Measurements from ENCODE around the gene GTPBP3. TPM values are rescaled to one million over a fixed set of nuclear protein-coding genes. Genes with fewer than 3 reads are reported as not detected.

GTPBP3 gene
- total and polyA plus RNA-seq, 2 experiments from 2014 or later, result 25.4 to 67.8 TPM

DNA sequence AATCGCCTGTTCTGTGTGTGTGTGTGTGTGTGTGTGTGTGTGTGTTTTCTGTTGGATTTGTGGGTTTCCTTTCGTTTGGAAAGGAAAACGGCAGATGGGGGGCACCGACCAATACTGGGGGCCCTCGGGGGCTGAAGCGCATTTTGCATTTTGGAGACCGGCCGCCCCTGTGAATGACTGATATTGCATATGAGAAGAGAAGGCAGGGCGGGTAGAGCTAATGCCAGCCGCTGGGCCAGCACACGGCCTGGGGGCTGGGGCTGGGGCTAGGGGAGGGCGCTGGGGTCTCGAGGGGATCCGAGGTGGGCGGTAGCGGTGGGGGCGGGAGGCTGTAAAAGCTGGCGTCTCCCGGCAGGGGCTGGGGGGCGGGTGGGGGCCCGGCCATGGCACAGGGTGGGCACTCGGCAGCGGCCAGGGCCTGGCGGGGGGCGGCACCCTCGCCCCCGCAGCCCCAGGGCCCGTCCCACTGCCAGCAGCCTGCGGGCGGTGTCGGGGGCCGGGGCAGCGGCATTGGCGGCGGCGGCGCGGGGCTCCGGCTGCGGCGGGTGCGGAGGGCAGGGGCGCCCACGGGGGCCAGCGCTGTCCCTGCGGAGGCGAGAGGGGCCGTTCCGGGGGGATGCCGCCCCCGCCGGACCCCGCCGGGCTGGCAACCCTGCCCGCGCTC, 13.9 kb upstream of the GTPBP3 start:
- Mint-ChIP-seq H3K4me1 (peaks cover 20% of the 10 kb centered on the region), H3K4me3 (no peak overlapping the region; the same call in 2 of the 3 replicates), H3K9me3 (no peaks in the 10 kb centered on the region; the same call in 2 of the 3 replicates), H3K27ac (no peak overlapping the region), H3K36me3 (ENCODE audit: low read depth) (peaks cover 32% of the 10 kb centered on the region), H3K27me3 (ENCODE audit: insufficient read depth, low read depth, poor library complexity) (peaks cover 22% of the 10 kb centered on the region)
- DNase-seq (ENCODE audit: low spot score), result no peak
- no peaks in the 10 kb centered on the region for H3K27me3 ChIP-seq (ENCODE audit: insufficient read depth)
- H3K4me2 ChIP-seq, result peak overlapping the region; percentile 51
- H3K4me1 ChIP-seq (ENCODE audit: insufficient read depth), result peaks cover 25% of the 10 kb centered on the region
- H4K20me1 ChIP-seq (replicated peaks; ENCODE audit: insufficient read depth), result no peaks in the 10 kb centered on the region; the same call in 1 of the 2 replicates
- H2AFZ ChIP-seq, result no peak overlapping the region
- no peaks in the 10 kb centered on the region for H3K9me2 ChIP-seq (ENCODE audit: insufficient read depth)
- peaks cover 5% of the 10 kb centered on the region; the same call in 1 of the 2 replicates for H3K36me3 ChIP-seq (ENCODE audit: insufficient read depth)
- peaks cover 33% of the 10 kb centered on the region for H3F3A ChIP-seq (replicated peaks; ENCODE audit: low read depth)
- 0 out of 2 replicates have a peak overlapping the region, but pooled peaks have one; percentile 88 for H3K27ac ChIP-seq (ENCODE audit: low read depth)
- no peak for ATAC-seq
- TF ChIP-seq CTCF (conservative IDR thresholded peaks at IDR 0.05; ENCODE audit: low read depth in 2 of 2) (no peak), JUNB (IDR thresholded peaks at IDR 0.05; ENCODE audit: unreplicated experiment) (no peak), CREB1 (CRISPR knock-in tag; IDR thresholded peaks at IDR 0.05; ENCODE audit: low read depth) (no peak), ZNF331 (CRISPR knock-in tag; IDR thresholded peaks at IDR 0.05; ENCODE audit: low read depth) (no peak), POLR2AphosphoS5 (IDR thresholded peaks at IDR 0.05; ENCODE audit: low read depth) (no peak)
- TF ChIP-seq, protein P1, sequence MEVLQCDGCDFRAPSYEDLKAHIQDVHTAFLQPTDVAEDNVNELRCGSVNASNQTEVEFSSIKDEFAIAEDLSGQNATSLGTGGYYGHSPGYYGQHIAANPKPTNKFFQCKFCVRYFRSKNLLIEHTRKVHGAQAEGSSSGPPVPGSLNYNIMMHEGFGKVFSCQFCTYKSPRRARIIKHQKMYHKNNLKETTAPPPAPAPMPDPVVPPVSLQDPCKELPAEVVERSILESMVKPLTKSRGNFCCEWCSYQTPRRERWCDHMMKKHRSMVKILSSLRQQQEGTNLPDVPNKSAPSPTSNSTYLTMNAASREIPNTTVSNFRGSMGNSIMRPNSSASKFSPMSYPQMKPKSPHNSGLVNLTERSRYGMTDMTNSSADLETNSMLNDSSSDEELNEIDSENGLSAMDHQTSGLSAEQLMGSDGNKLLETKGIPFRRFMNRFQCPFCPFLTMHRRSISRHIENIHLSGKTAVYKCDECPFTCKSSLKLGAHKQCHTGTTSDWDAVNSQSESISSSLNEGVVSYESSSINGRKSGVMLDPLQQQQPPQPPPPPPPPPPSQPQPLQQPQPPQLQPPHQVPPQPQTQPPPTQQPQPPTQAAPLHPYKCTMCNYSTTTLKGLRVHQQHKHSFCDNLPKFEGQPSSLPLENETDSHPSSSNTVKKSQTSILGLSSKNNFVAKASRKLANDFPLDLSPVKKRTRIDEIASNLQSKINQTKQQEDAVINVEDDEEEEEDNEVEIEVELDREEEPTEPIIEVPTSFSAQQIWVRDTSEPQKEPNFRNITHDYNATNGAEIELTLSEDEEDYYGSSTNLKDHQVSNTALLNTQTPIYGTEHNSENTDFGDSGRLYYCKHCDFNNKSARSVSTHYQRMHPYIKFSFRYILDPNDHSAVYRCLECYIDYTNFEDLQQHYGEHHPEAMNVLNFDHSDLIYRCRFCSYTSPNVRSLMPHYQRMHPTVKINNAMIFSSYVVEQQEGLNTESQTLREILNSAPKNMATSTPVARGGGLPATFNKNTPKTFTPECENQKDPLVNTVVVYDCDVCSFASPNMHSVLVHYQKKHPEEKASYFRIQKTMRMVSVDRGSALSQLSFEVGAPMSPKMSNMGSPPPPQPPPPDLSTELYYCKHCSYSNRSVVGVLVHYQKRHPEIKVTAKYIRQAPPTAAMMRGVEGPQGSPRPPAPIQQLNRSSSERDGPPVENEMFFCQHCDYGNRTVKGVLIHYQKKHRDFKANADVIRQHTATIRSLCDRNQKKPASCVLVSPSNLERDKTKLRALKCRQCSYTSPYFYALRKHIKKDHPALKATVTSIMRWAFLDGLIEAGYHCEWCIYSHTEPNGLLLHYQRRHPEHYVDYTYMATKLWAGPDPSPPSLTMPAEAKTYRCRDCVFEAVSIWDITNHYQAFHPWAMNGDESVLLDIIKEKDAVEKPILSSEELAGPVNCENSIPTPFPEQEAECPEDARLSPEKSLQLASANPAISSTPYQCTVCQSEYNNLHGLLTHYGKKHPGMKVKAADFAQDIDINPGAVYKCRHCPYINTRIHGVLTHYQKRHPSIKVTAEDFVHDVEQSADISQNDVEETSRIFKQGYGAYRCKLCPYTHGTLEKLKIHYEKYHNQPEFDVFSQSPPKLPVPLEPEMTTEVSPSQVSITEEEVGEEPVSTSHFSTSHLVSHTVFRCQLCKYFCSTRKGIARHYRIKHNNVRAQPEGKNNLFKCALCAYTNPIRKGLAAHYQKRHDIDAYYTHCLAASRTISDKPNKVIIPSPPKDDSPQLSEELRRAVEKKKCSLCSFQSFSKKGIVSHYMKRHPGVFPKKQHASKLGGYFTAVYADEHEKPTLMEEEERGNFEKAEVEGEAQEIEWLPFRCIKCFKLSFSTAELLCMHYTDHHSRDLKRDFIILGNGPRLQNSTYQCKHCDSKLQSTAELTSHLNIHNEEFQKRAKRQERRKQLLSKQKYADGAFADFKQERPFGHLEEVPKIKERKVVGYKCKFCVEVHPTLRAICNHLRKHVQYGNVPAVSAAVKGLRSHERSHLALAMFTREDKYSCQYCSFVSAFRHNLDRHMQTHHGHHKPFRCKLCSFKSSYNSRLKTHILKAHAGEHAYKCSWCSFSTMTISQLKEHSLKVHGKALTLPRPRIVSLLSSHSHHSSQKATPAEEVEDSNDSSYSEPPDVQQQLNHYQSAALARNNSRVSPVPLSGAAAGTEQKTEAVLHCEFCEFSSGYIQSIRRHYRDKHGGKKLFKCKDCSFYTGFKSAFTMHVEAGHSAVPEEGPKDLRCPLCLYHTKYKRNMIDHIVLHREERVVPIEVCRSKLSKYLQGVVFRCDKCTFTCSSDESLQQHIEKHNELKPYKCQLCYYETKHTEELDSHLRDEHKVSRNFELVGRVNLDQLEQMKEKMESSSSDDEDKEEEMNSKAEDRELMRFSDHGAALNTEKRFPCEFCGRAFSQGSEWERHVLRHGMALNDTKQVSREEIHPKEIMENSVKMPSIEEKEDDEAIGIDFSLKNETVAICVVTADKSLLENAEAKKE (CRISPR knock-in tag; IDR thresholded peaks at IDR 0.05), result no peak
- TF ChIP-seq, protein P2, sequence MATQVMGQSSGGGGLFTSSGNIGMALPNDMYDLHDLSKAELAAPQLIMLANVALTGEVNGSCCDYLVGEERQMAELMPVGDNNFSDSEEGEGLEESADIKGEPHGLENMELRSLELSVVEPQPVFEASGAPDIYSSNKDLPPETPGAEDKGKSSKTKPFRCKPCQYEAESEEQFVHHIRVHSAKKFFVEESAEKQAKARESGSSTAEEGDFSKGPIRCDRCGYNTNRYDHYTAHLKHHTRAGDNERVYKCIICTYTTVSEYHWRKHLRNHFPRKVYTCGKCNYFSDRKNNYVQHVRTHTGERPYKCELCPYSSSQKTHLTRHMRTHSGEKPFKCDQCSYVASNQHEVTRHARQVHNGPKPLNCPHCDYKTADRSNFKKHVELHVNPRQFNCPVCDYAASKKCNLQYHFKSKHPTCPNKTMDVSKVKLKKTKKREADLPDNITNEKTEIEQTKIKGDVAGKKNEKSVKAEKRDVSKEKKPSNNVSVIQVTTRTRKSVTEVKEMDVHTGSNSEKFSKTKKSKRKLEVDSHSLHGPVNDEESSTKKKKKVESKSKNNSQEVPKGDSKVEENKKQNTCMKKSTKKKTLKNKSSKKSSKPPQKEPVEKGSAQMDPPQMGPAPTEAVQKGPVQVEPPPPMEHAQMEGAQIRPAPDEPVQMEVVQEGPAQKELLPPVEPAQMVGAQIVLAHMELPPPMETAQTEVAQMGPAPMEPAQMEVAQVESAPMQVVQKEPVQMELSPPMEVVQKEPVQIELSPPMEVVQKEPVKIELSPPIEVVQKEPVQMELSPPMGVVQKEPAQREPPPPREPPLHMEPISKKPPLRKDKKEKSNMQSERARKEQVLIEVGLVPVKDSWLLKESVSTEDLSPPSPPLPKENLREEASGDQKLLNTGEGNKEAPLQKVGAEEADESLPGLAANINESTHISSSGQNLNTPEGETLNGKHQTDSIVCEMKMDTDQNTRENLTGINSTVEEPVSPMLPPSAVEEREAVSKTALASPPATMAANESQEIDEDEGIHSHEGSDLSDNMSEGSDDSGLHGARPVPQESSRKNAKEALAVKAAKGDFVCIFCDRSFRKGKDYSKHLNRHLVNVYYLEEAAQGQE (IDR thresholded peaks at IDR 0.05; ENCODE audit: unreplicated experiment), result no peak
- no peaks in the 10 kb centered on the region for H3K79me2 ChIP-seq (replicated peaks; ENCODE audit: insufficient read depth)
- peak overlapping the region; percentile 32; the same call in 1 of the 2 replicates for H3K4me3 ChIP-seq
